ENCODE data around the gene GNAQ.

GNAQ gene

GRCh38 chr9:78031893-78032729, 500 bp upstream of the GNAQ start:
- peak in 55 of 56 donors; percentile 55 to 95 (median 89) for DNase-seq

- peak in 50 of 56 donors; percentile 17 to 86 (median 65) for DNase-seq
Measured at GRCh38 chr9:78030553-78031443, 813 bp downstream of the GNAQ start.

GRCh38 chr9:78030296-78030552, 1.4 kb downstream of the GNAQ start:
- peak in 30 of 56 donors; percentile 25 to 77 (median 64) for DNase-seq

GRCh38 chr9:78029551-78030295, 1.9 kb downstream of the GNAQ start:
- peak in 1 of 56 donors; percentile 46 for DNase-seq

GRCh38 chr9:78028926-78029325, 2.7 kb downstream of the GNAQ start:
- DNase-seq, result no peak

- no peak for DNase-seq
Measured at GRCh38 chr9:78026947-78027346, 4.7 kb downstream of the GNAQ start.

- no peak for DNase-seq
Measured at GRCh38 chr9:78026416-78026815, 5.2 kb downstream of the GNAQ start.

GRCh38 chr9:78025186-78025585, 6.4 kb downstream of the GNAQ start:
- no peak for DNase-seq

- peak in 1 of 56 donors; percentile 14 for DNase-seq
Measured at GRCh38 chr9:78023003-78023741, 8.4 kb downstream of the GNAQ start.

- DNase-seq, result peak in 9 of 56 donors; percentile 8 to 29 (median 18)
Measured at GRCh38 chr9:78021697-78022096, 9.9 kb downstream of the GNAQ start.

- no peak for DNase-seq
Measured at GRCh38 chr9:78017190-78017693, 14.4 kb downstream of the GNAQ start.

- no peak for DNase-seq
Measured at GRCh38 chr9:78015241-78015640, 16.4 kb downstream of the GNAQ start.

GRCh38 chr9:78014776-78015175, 16.8 kb downstream of the GNAQ start:
- no peak for DNase-seq

- DNase-seq, result no peak
Measured at GRCh38 chr9:78013934-78014333, 17.7 kb downstream of the GNAQ start.

GRCh38 chr9:78011049-78011448, 20.6 kb downstream of the GNAQ start:
- DNase-seq, result no peak

GRCh38 chr9:78010445-78010844, 21.2 kb downstream of the GNAQ start:
- no peak for DNase-seq

GRCh38 chr9:78009186-78009585, 22.4 kb downstream of the GNAQ start:
- DNase-seq, result no peak

GRCh38 chr9:78006734-78007133, 24.9 kb downstream of the GNAQ start:
- no peak for DNase-seq

- DNase-seq, result no peak
Measured at GRCh38 chr9:78005231-78006002, 26.2 kb downstream of the GNAQ start.

Measured in nucleus accumbens (tissue), 56 donors.